Kasumi-1 (cell line): ENCODE results near the gene MOBP.
A peak's percentile ranks its signal among the peaks of the same experiment; 100 is the strongest.
"Not testable (repeated sequence)": the region's sequence is repeated elsewhere in the genome, so short reads cannot be mapped to it uniquely, and the experiment has no call there.

Source experiments
- DNase-seq, 2 experiments: peaks; one replicate each; lab custom pipeline; 2025; lab: John Stamatoyannopoulos, UW

MOBP gene, protein sequence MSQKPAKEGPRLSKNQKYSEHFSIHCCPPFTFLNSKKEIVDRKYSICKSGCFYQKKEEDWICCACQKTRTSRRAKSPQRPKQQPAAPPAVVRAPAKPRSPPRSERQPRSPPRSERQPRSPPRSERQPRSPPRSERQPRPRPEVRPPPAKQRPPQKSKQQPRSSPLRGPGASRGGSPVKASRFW

DNA sequence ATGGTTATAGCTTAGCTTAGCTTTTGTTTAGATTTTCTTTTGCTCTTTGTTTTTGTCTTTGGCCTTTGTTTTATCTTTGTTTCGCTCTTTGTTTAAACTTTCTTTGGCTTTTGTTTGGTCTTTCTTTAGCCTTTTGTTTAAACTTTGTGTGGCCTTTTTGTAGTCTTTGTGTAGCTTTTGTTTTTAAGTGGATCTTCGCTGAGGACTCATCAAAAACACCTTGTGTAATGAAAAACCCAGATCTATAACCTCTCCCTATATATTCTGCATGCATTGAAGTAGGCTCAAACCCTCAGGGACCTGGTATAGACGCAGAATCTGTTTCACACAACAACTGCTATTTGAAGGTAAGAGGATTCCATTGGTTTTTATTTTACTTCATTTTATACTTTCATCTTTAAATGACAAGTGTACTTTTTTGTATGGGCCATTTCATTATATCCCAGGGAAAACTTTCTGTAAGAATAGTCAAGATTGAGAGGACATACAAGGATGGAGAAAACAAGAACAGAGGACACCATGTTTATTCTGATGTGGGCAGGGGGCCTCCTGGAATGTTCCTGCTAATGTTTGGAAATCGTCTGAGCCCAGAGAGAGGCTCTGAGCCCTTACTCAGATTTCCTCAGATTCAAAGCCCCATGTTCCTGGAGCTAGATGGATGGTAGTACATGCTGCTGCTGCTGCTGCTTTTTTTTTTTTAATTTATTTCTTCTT is at the start of gene MOBP:
Gene MOBP, plus strand, starts transcription at position 287 of the 714 bp plus-strand sequence. CDS start 34,390 bp downstream, outside the sequence.
- DNase-seq, result no peak

DNA sequence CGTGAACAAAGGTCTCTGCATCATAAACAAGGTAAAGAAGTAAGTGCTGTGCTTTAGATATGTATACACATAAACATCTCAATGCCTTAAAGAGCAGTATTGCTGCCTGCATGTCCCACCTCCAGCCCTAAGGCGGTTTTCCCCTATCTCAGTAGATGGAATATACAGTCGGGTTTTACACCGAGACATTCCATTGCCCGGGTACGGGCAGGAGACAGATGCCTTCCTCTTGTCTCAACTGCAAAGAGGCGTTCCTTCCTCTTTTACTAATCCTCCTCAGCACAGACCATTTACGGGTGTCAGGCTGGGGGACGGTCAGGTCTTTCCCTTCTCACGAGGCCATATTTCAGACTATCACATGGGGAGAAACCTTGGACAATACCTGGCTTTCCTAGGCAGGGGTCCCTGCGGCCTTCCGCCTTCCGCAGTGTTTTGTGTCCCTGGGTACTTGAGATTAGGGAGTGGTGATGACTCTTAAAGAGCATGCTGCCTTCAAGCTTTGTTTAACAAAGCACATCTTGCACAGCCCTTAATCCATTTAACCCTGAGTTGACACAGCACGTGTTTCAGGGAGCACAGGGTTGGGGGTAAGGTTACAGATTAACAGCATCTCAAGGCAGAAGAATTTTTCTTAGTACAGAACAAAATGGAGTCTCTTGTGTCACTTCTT is 48.8 kb upstream of the MOBP start:
- DNase-seq, result not testable (repeated sequence)

DNA sequence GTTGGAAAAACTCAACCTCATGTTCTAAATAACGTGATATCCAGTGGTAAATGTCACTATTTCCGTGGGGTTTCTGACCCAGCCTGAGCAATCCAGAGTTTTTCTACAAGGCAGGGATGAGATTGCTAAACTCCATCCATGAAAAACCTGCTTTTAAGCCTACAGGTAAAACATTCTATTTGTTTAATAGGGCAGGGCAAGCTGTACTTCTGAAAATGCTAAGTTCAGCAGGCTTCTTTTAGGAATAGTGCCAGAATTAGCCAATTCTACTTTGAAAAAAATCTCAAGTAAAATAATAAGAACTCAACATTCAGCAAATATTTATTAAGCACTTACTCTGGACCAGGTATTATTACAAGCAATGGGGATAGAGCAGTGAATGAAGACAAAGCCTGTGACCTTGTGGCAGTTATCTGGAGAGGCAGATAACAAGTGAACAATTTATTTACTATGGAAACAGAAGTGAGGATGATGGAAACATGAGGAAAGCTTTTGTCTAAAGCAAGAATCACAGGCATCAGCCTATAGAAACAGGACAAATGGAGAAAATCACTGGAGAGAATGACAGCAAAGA is 47.7 kb upstream of the MOBP start:
- DNase-seq, result no peak

DNA sequence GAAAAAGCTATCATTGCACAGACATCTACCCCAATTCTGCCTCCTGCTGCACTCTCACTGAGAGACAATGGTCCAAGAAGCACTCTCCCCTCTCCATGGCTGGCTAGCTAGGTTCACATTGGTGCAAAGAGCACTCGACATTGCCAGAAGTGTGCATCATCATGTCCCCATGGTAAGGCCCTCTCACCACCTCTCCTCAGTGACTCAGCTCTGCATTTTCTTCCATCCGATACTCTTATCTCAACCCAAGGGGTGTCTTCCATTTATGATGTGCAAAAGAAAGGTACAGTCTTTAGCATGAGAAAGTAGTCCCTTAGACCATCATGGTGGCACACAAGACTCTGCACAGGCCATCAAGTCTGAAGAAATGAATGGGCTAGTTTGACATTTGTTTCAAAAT is 46.9 kb upstream of the MOBP start:
- DNase-seq, result no peak

DNA sequence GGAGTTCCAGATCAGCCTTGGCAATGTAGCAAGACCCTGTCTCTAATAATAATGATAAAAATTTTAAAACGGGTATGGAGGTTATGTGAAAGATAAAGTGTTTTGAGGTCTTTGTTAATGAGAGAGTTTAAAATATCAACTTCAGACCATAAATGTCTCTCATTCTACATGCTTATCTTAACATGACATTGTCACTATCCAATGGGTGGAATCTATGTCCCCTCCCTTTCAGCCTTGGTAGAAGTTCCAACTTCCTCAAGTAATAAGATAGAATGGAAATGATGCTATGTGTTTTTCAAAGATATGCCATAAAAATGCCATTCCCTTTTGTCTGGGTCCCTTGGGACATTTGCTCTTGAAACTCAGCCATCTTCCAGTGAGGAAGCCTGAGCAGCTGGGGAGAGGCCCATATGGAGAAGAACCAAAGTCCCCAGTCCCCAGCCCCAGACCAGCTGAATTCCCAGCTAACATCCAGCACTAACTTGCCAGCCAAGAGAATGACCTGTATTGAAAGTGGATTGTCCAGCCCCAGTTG is 44.0 kb upstream of the MOBP start:
- DNase-seq, result no peak

DNA sequence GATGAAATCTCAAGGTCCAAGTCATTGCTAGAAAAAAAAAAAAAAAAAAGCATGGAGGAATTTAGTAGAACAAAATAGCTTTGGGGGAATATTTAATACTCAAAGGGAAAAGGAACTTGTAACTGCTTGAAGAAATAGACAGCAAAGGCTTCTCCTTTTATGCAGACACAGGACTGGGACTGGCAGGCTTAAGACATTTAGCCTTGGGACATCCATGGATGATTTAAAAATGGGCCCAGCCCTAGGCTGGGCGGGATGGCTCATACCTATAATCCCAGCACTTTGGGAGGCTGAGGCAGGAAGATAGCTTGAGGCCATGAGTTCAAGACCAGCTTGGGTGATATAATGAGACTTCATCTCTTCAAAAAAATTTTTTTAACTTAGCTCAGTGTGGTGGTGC is 41.2 kb upstream of the MOBP start:
- DNase-seq, result no peak

DNA sequence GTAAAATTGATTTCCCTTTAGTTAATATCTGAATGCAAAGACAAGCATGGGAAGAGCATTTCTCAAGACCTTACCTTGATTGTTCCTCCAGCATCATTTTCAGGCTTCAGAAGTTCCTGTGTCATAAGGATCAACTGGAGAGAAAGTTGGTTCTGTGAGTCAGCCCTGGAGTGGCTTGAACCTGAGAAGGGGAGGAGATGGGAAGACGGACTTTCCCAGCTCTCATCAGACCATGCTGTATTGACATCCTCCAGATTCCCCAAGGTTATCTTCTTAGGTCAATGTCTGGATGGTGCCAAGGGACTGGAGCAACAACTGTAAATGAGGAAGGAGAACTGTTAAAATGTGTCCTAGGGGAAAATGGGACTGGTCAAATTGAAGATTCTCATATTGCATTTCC is 40.0 kb upstream of the MOBP start:
- no peak for DNase-seq

DNA sequence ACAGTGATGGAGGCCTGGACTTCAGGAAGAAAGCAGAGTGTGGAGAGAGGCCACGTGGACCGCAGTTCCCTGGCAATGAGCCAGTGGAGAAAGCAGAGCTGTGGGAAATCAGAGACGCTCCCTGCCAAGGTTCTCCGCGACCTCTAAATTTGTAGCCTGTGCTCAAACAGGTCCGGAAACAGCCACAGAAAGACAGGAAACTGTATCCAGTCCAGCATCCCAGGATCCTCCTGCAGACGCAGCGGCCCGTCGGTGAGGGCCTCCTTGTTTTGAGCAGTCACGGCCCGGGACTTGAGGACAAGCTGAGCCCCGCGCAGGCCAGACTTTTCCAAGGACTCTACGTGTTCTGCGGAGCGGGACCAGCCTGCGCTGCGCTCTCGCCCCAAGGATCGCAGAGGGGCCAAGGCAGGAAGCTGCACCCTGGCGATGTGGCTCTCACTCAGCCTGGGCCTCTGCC is 38.7 kb upstream of the MOBP start:
- no peak for DNase-seq

DNA sequence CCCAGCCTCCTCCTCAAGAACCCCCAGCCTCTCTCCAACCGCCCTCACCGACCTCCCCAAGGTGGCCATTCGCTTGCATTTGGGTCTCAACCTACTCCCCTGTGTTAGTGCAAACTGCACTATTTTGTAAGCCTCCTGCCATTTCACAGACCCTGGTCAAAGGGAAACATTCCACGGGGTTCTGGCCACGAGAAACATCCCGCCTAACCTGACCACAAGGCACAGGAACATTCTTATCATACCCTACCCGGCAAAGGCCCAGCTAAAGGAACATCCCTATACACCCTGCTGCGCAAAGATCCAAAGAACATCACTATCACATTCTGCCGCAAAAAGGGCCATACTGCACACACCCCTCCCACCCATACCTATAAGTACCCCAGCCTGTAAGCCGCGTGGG is 38.0 kb upstream of the MOBP start:
- no peak for DNase-seq

DNA sequence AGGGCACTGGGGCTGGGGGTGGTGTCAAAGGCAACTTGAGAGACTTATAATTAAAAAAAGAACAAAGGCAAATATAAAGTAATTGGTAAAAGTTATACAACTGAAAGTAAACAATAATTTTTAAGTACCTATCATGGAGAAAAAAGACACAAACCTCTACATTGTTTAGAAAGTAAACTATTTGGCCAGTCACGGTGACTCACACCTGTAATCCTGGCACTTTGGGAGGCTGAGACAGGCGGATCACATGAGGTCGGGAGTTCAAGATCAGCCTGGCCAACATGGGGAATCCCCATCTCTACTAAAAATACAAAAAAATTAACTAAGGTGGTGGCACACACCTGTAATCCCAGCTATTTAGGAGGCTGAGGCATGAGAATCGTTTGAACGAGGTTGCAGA is 35.1 kb upstream of the MOBP start:
- no peak for DNase-seq

DNA sequence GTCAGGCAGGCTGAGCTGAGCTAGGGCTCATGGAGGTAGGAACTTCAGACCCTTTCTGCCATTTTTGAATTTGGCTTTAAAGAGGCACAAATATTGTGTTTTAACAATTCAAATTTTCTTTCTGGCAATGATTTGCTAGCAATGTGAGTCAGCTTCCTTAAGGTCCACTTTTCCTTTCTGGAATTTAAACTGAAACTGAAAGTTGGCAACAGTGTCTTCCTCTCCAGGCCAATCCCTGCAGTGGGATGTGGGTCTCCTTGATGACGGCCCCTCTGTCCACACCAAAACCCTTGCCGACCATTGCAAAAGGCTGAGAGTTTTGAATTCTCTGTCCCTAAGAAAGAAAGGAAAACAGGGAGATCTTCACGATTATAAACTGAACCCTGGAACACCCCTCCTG is 33.8 kb upstream of the MOBP start:
- no peak for DNase-seq

DNA sequence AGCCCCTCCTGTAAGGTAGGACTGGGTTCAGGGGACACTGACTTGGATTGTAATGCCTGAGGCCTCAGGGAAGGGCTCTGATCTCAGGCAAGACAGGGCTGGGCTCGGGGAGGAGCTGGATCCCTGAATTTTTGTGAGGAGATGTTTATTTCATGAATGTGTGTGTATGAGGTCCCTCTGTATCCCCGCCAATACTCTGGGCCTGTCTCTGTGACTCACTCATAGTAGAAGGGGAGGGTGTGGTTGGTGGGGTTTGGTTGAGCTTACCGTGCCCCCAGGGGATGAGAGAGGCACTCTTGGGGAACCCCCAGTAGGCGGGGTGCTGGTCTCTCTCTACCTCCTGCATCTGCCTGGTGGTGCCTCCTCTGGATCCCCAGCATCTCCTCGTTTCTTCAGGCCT is 32.9 kb upstream of the MOBP start:
- DNase-seq, result no peak

DNA sequence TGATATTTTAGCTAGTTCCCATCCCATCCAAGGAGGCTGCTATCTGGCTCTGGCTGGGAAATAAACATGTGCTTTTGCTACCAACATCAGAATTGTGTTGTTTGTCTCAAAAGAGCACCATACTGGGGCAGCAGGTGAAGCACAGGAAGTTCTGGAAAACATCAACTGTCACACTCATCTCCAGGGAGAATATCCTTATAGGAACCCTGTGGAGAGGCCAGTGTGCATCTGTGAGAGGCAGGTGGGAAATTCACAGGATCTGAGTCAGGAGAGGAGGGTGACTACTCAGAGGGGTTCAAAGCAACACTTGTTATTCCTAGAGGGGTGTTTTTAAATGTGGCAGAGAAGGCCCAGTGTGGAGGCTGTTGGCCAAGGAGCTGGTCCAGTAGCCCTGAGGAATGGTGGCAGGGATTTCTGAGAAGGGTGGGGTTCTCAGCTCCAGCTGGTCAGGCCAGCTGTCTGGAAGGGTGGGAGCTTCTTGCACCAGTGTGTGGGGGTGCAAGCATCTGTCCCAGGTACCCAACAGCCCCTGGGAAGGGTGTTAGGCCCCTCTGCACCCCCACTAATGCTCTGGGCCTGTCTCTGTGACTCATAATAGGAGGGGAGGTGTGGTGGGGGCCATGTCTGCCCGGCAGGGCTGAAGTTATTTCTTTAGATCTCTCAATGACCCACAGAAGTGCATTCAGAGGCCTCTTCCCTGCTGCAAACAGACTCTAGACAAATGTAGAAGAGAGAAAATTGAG is 32.3 kb upstream of the MOBP start:
- DNase-seq, result no peak

DNA sequence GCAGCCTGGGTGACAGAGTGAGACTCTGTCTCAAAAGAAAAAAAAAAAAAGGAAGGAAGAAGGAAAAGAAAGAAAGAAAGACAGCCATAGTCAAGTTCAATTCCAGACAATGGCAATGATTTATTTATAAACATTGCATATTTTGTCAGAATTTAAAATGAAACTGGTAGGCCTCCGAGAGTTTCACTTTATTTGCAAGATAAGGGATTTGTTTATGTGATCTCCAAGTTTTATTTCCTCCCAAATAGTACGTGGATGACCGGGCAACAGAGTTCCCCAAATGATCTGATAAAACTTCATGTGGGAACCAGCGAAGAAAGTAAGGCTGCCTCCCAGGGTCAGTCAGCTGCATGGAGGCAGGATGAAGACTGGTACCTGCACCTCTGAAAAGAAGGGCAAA is 28.6 kb upstream of the MOBP start:
- DNase-seq, result no peak

DNA sequence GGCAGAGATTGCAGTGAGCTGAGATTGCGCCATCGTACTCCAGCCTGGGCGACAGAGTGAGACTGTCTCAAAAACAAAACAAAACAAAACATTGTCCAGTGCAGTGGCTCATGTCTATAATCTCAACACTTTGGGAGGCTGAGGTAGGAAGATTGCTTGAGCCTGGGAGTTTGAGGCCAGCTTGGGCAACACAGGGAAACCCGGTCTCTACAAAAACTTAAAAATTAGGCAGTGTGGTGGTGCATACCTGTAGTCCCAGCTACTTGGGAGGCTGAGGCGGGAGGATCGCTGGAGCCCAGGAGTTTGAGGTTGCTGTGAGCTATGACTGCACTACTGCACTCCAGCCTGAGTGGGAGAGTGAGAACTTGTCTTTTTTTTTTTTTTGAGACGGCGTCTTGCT is 27.2 kb upstream of the MOBP start:
- DNase-seq, result no peak

DNA sequence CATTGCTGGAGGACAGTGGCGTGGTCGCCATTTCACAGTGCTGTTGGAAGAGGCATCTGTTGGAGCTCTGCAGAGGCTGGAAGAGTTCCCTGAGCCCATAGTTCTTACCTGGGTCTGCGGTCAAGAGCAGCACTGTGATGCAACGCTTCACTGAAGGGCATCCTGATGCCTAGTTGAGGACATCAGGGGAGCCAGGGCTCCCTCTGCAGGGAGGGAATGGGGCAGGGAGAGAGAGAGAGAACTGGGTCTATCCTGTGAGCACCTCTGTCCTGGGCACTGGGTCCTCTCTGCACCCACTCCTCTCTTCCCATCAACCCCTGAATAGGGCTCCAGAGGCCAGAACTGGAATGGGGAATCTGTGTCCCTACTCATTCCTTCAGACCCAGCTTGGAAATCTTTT is 23.9 kb upstream of the MOBP start:
- DNase-seq, result no peak

DNA sequence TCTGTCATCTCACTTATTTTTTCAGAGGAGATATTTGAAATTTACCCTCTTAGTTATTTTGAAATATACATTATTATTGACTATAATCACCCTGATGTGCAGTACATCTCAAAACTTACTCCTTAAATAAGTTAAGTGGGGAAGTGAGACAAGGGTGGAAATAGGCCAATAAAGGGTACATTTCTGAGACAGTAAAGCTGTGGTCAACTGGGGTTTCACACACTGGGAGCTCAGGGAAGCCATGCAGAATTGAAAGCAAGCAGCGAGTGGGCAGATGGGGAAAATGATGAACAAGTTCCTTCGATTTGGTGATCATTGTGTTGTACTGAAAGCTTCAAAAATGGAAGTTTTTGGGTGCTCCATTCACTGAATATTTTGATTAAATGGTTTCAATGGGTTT is 21.6 kb upstream of the MOBP start:
- DNase-seq, result no peak

DNA sequence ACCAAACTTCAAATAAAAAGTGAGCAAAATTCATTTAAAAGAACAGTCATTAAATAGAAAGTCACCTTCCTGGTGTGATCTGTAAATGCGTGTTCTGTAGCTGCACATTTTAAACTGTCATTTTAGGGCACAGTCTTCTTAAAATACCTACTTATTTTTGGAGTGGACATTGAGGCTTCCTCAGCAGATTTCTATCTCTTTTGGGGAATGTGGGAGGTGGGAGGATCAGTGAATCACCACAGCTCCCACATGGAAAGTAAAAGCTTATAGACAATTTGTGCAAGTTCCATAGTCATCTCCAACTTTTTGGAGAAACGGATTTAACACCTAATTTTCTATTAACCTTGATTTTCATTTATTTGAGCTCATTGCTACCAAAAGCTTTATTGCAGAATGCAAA is 21.0 kb upstream of the MOBP start:
- DNase-seq, result no peak

DNA sequence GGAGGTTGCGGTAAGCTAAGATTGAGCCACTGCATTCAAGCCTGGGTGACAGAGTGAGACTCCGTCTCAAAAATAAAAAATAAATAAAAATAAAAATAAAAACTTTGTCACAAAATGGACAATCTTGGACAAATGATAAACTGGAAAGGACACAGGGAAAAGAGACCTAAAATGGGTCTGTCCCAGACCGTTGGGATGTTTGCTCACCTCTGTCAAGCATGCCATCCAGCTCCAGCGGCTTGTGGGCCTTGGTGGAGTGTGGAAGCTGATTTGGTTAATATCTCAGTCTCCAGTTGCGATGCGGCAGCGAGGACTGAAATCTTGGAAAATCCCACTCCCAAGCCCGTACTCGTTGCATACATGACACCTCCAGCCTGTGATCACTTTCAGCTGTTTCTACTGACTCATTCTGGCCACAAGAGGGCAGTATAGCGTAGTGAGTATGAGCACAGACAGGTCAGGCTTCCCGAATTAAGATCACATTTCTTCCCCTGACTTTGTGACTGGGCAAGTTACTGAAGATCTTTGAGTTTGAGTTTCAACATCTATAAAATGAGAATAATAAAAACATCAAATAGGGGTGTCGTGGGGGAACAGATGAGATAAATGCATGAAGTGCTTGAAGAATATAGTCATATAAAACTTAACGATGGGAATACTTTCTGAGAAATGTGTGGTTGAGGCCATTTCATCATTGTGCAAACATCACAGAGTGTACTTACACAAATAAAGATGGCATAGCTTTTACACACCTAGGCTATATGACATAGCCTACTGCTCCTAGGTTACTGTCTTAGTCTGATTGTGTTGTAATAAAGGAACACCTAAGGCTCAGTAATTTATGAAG is 19.6 kb upstream of the MOBP start:
- DNase-seq, result peak; percentile 68 to 84

DNA sequence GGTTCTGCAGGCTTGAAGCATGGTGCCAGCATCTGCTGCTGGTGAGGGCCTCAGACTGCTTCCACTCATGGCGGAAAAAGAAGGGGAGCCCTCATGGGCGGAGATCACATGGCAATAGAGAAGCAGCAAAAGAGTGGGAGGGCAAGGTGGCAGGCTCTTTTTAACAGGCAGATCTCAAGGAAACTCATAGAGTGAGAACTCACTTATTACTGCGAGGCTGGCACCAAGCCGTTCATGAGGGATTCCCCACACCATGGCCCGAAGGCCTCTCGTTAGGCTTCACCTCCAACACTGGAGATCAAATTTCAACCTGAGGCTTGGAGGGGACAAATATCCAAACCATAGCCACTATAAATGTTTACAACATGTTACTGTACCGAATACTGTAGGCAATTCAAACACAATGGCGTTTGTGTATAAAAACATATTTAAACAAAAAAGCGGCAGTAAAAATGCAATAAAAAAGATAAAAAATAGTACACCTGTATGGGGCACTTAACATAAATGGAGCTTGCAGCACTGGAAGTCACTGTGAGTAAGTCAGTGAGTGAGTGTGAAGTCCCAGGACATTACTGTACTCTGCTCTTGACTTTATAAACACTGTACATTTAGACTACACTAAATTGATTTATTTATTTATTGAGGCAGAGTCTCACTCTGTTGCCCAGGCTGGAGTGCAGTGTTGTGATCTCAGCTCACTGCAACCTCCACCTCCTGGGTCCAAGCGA is 18.8 kb upstream of the MOBP start:
- no peak for DNase-seq
